Upper lobe of right lung (tissue), 1 donor: ENCODE measurements around the gene ENOX1. TPM values are rescaled to one million over a fixed set of nuclear protein-coding genes. Genes with fewer than 3 reads are reported as not detected.
A peak's percentile ranks its signal among the peaks of the same experiment; 100 is the strongest.

ENCODE experiments used
- ATAC-seq: fragments of 200-7000 bp; cut with Tn5 transposase; one replicate; pipeline ENCODE4 v1.9.1; 2020; ENCODE audit warnings: mild to moderate bottlenecking, moderate library complexity
- DNase-seq: peaks from one replicate; pipeline ENCODE4 v3.0.0-alpha.2; 2020
- H3K27ac ChIP-seq: fragments of 200-600 bp; one replicate; pipeline ENCODE4 v1.8.0; 2022
- H3K27me3 ChIP-seq: fragments of 200-600 bp; one replicate; pipeline ENCODE4 v1.8.0; 2022; ENCODE audit warnings: mild to moderate bottlenecking
- H3K36me3 ChIP-seq: fragments of 200-600 bp; one replicate; pipeline ENCODE4 v1.8.0; 2022
- H3K4me1 ChIP-seq: fragments of 200-600 bp; one replicate; pipeline ENCODE4 v1.8.0; 2022
- H3K4me3 ChIP-seq: fragments of 200-600 bp; one replicate; pipeline ENCODE4 v1.8.0; 2022; ENCODE audit warnings: mild to moderate bottlenecking
- H3K9me3 ChIP-seq: fragments of 200-600 bp; one replicate; pipeline ENCODE4 v1.8.0; 2022
- CTCF ChIP-seq: fragments of 200-600 bp; IDR thresholded peaks from one replicate; pipeline ENCODE4 v1.8.0; 2022; ENCODE audit warnings: antibody characterized with exemption
- intact Hi-C: fragments of 100-400 bp; cut with DNase I; formaldehyde crosslinking; loops from one replicate; pipeline ENCODE4 v1.11.0; 2022
- total RNA-seq: library from RNA; stranded (reverse); fragmentation: NEBNext Ultra II Directional; extraction: Animal tissue kit (Norgen Biotek cat#: 25700); gene quantifications from one replicate; pipeline ENCODE4 v1.2.1, GENCODE V29; 2021
- donor health status: DM: no; HTN: yes; CAD: no; lungs with severe emphysema.

Gene ENOX1
- total RNA-seq, 1 donor from 2014 or later: 0.69 TPM

- Histone ChIP-seq H3K27ac (no peak overlapping the region), H3K9me3 (no peaks in the 10 kb centered on the region), H3K4me3 (no peak overlapping the region), H3K27me3 (no peaks in the 10 kb centered on the region), H3K4me1 (no peaks in the 10 kb centered on the region), H3K36me3 (no peaks in the 10 kb centered on the region)
- DNase-seq (no peak), ATAC-seq (no peak)
- intact Hi-C loops: no loop called here
- no peak for TF ChIP-seq CTCF
Measured at GRCh38 chr13:43319617-43320444, 466.9 kb downstream of the ENOX1 start.

- intact Hi-C loops: no loop called here
- H3K27me3 ChIP-seq: no peaks in the 10 kb centered on the region
- H3K9me3 ChIP-seq: no peaks in the 10 kb centered on the region
- no peaks in the 10 kb centered on the region for H3K4me1 ChIP-seq
- no peak overlapping the region for H3K4me3 ChIP-seq
- no peak overlapping the region for H3K27ac ChIP-seq
- no peak for DNase-seq
- H3K36me3 ChIP-seq: no peaks in the 10 kb centered on the region
- peak; percentile 62 for ATAC-seq
- no peak for TF ChIP-seq CTCF
Measured at GRCh38 chr13:43316946-43317353, 469.8 kb downstream of the ENOX1 start.

GRCh38 chr13:43316281-43316680, 470.5 kb downstream of the ENOX1 start:
- H3K36me3 ChIP-seq: no peaks in the 10 kb centered on the region
- no peak for ATAC-seq
- DNase-seq: no peak
- H3K9me3 ChIP-seq: no peaks in the 10 kb centered on the region
- no peaks in the 10 kb centered on the region for H3K27me3 ChIP-seq
- TF ChIP-seq CTCF: no peak
- intact Hi-C loops: no loop called here
- no peaks in the 10 kb centered on the region for H3K4me1 ChIP-seq
- H3K4me3 ChIP-seq: no peak overlapping the region
- H3K27ac ChIP-seq: no peak overlapping the region

- no peak for DNase-seq
- Histone ChIP-seq H3K4me3 (no peak overlapping the region), H3K4me1 (no peaks in the 10 kb centered on the region), H3K36me3 (no peaks in the 10 kb centered on the region), H3K27me3 (no peaks in the 10 kb centered on the region), H3K9me3 (no peaks in the 10 kb centered on the region), H3K27ac (no peak overlapping the region)
- no peak for ATAC-seq
- TF ChIP-seq CTCF: no peak
- intact Hi-C loops: no loop called here
Measured at GRCh38 chr13:43315522-43315921, 471.2 kb downstream of the ENOX1 start.

GRCh38 chr13:43309311-43309710, 477.5 kb downstream of the ENOX1 start:
- intact Hi-C loops: no loop called here
- TF ChIP-seq CTCF: no peak
- Histone ChIP-seq H3K27me3 (no peaks in the 10 kb centered on the region), H3K36me3 (no peaks in the 10 kb centered on the region), H3K4me1 (peaks cover 8% of the 10 kb centered on the region), H3K27ac (no peak overlapping the region), H3K9me3 (no peaks in the 10 kb centered on the region), H3K4me3 (no peak overlapping the region)
- ATAC-seq (no peak), DNase-seq (no peak)
